ENCODE measurements around the gene RSPH1.

RSPH1 gene

GRCh38 chr21:42489006-42489563, 6.9 kb downstream of the RSPH1 start:
- H3K27ac ChIP-seq (ENCODE audit: low read depth, low read length), result no peak overlapping the region
- no peaks in the 10 kb centered on the region for H3K27me3 ChIP-seq (ENCODE audit: control insufficient read depth, insufficient read depth, low read length)
- H3K4me3 ChIP-seq (ENCODE audit: low read length), result no peak overlapping the region
- no peak overlapping the region for H3K9ac ChIP-seq (ENCODE audit: low read length)
- H3K36me3 ChIP-seq (ENCODE audit: control insufficient read depth, insufficient read depth, low read length), result no peaks in the 10 kb centered on the region
- H3K4me1 ChIP-seq (ENCODE audit: control insufficient read depth, insufficient read depth, low read length), result no peaks in the 10 kb centered on the region

GRCh38 chr21:42486531-42486930, 9.5 kb downstream of the RSPH1 start:
- Histone ChIP-seq H3K4me3 (ENCODE audit: low read length) (no peak overlapping the region), H3K36me3 (ENCODE audit: control insufficient read depth, insufficient read depth, low read length) (no peaks in the 10 kb centered on the region)

GRCh38 chr21:42486072-42486471, 10.0 kb downstream of the RSPH1 start:
- Histone ChIP-seq H3K27me3 (ENCODE audit: control insufficient read depth, insufficient read depth, low read length) (no peaks in the 10 kb centered on the region), H3K4me3 (ENCODE audit: low read length) (no peak overlapping the region), H3K27ac (ENCODE audit: low read depth, low read length) (peak overlapping the region; percentile 5), H3K4me1 (ENCODE audit: control insufficient read depth, insufficient read depth, low read length) (no peaks in the 10 kb centered on the region), H3K9ac (ENCODE audit: low read length) (no peak overlapping the region), H3K36me3 (ENCODE audit: control insufficient read depth, insufficient read depth, low read length) (no peaks in the 10 kb centered on the region)

More at GRCh38 chr21:42486531-42486930, 9.5 kb downstream of the RSPH1 start:
- Histone ChIP-seq H3K27ac (ENCODE audit: low read depth, low read length) (no peak overlapping the region), H3K4me1 (ENCODE audit: control insufficient read depth, insufficient read depth, low read length) (no peaks in the 10 kb centered on the region), H3K27me3 (ENCODE audit: control insufficient read depth, insufficient read depth, low read length) (no peaks in the 10 kb centered on the region), H3K9ac (ENCODE audit: low read length) (no peak overlapping the region)

GRCh38 chr21:42484966-42485365, 11.1 kb downstream of the RSPH1 start:
- Histone ChIP-seq H3K27me3 (ENCODE audit: control insufficient read depth, insufficient read depth, low read length) (no peaks in the 10 kb centered on the region), H3K9ac (ENCODE audit: low read length) (no peak overlapping the region), H3K4me3 (ENCODE audit: low read length) (no peak overlapping the region), H3K4me1 (ENCODE audit: control insufficient read depth, insufficient read depth, low read length) (no peaks in the 10 kb centered on the region), H3K36me3 (ENCODE audit: control insufficient read depth, insufficient read depth, low read length) (no peaks in the 10 kb centered on the region), H3K27ac (ENCODE audit: low read depth, low read length) (no peak overlapping the region)

- no peaks in the 10 kb centered on the region for H3K36me3 ChIP-seq (ENCODE audit: control insufficient read depth, insufficient read depth, low read length)
- H3K9ac ChIP-seq (ENCODE audit: low read length), result no peak overlapping the region
- no peak overlapping the region for H3K4me3 ChIP-seq (ENCODE audit: low read length)
- no peak overlapping the region for H3K27ac ChIP-seq (ENCODE audit: low read depth, low read length)
- no peaks in the 10 kb centered on the region for H3K27me3 ChIP-seq (ENCODE audit: control insufficient read depth, insufficient read depth, low read length)
- H3K4me1 ChIP-seq (ENCODE audit: control insufficient read depth, insufficient read depth, low read length), result no peaks in the 10 kb centered on the region
Observed at GRCh38 chr21:42481169-42481568, 14.9 kb downstream of the RSPH1 start.

- Histone ChIP-seq H3K27ac (ENCODE audit: low read depth, low read length) (no peak overlapping the region), H3K36me3 (ENCODE audit: control insufficient read depth, insufficient read depth, low read length) (no peaks in the 10 kb centered on the region), H3K9ac (ENCODE audit: low read length) (peak overlapping the region; percentile 19), H3K4me1 (ENCODE audit: control insufficient read depth, insufficient read depth, low read length) (no peaks in the 10 kb centered on the region), H3K27me3 (ENCODE audit: control insufficient read depth, insufficient read depth, low read length) (no peaks in the 10 kb centered on the region), H3K4me3 (ENCODE audit: low read length) (no peak overlapping the region)
Observed at GRCh38 chr21:42480736-42481135, 15.3 kb downstream of the RSPH1 start.

GRCh38 chr21:42479582-42479981, 16.4 kb downstream of the RSPH1 start:
- Histone ChIP-seq H3K27ac (ENCODE audit: low read depth, low read length) (no peak overlapping the region), H3K36me3 (ENCODE audit: control insufficient read depth, insufficient read depth, low read length) (no peaks in the 10 kb centered on the region), H3K4me3 (ENCODE audit: low read length) (no peak overlapping the region), H3K4me1 (ENCODE audit: control insufficient read depth, insufficient read depth, low read length) (no peaks in the 10 kb centered on the region), H3K27me3 (ENCODE audit: control insufficient read depth, insufficient read depth, low read length) (no peaks in the 10 kb centered on the region), H3K9ac (ENCODE audit: low read length) (no peak overlapping the region)

GRCh38 chr21:42478504-42478903, 17.5 kb downstream of the RSPH1 start:
- Histone ChIP-seq H3K36me3 (ENCODE audit: control insufficient read depth, insufficient read depth, low read length) (no peaks in the 10 kb centered on the region), H3K27me3 (ENCODE audit: control insufficient read depth, insufficient read depth, low read length) (no peaks in the 10 kb centered on the region), H3K4me1 (ENCODE audit: control insufficient read depth, insufficient read depth, low read length) (no peaks in the 10 kb centered on the region), H3K4me3 (ENCODE audit: low read length) (no peak overlapping the region), H3K9ac (ENCODE audit: low read length) (no peak overlapping the region), H3K27ac (ENCODE audit: low read depth, low read length) (no peak overlapping the region)

- Histone ChIP-seq H3K4me3 (ENCODE audit: low read length) (no peak overlapping the region), H3K27ac (ENCODE audit: low read depth, low read length) (no peak overlapping the region), H3K4me1 (ENCODE audit: control insufficient read depth, insufficient read depth, low read length) (no peaks in the 10 kb centered on the region), H3K27me3 (ENCODE audit: control insufficient read depth, insufficient read depth, low read length) (no peaks in the 10 kb centered on the region), H3K36me3 (ENCODE audit: control insufficient read depth, insufficient read depth, low read length) (no peaks in the 10 kb centered on the region), H3K9ac (ENCODE audit: low read length) (no peak overlapping the region)
Observed at GRCh38 chr21:42476388-42477331, 19.4 kb downstream of the RSPH1 start.

GRCh38 chr21:42475526-42476387, 20.3 kb downstream of the RSPH1 start:
- Histone ChIP-seq H3K27me3 (ENCODE audit: control insufficient read depth, insufficient read depth, low read length) (no peaks in the 10 kb centered on the region), H3K4me3 (ENCODE audit: low read length) (no peak overlapping the region), H3K4me1 (ENCODE audit: control insufficient read depth, insufficient read depth, low read length) (no peaks in the 10 kb centered on the region), H3K9ac (ENCODE audit: low read length) (no peak overlapping the region), H3K27ac (ENCODE audit: low read depth, low read length) (no peak overlapping the region), H3K36me3 (ENCODE audit: control insufficient read depth, insufficient read depth, low read length) (no peaks in the 10 kb centered on the region)

GRCh38 chr21:42475036-42475435, 21.0 kb downstream of the RSPH1 start:
- no peak overlapping the region for H3K27ac ChIP-seq (ENCODE audit: low read depth, low read length)

More at GRCh38 chr21:42475036-42475435, 21.0 kb downstream of the RSPH1 start:
- no peaks in the 10 kb centered on the region for H3K36me3 ChIP-seq (ENCODE audit: control insufficient read depth, insufficient read depth, low read length)
- H3K9ac ChIP-seq (ENCODE audit: low read length), result no peak overlapping the region
- no peak overlapping the region for H3K4me3 ChIP-seq (ENCODE audit: low read length)
- H3K4me1 ChIP-seq (ENCODE audit: control insufficient read depth, insufficient read depth, low read length), result no peaks in the 10 kb centered on the region
- no peaks in the 10 kb centered on the region for H3K27me3 ChIP-seq (ENCODE audit: control insufficient read depth, insufficient read depth, low read length)
